ENCODE data around the gene ZNF536.

DNA sequence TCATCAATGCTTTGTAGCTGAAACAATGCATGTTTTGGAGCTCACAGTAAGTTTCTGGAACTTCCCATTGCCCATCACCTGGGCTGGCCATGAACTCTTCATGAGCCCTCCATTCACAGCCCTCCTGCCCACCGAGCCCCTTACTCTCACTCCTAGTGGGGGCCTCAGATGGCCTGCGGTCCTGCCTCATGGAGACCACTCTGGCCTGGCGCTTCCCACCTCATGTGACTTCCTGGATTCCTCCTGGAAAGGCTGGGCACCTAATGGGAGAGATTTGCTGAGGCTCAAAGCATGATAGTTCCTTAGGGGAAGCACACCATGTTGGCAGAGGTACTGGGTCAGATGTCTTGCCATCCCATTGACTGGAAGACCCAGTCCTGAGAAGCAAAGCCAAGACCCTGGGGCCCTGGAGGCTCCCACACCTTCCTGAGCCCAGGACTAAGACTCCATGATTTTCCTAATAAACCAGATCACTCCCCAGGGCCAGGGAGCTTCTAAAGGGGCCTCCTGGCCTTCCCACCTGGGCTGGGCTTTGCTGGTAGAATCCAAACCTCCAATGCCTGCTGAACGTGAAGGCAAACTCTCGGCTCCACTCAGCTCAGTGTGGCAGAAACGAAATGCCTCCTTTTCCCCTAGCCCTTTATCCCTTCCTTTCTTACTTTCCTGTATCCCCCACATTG, 49.4 kb upstream of the ZNF536 start:
- TF ChIP-seq CTCF (IDR thresholded peaks at IDR 0.05; ENCODE audit: low read depth, low read length): no peak
- no peak for TF ChIP-seq EZH2phosphoT487 (IDR thresholded peaks at IDR 0.05; ENCODE audit: low read depth)

Measured in OCI-LY3 (cell line).